Ovary (tissue), 3 donors: ENCODE measurements around the gene SLIT1.

Source experiments
- CTCF ChIP-seq, 3 donors: fragments of 450-650 bp in 2 of 3; fragments of 200-600 bp in 1 of 3; IDR thresholded peaks; one replicate each; pipeline versions ENCODE4 v1.5.1 to v1.8.0; 2016 to 2022; ENCODE audit warnings: antibody characterized with exemption in 3 of 3, mild to moderate bottlenecking in 1 of 3
- EP300 ChIP-seq: sonication (generic); formaldehyde crosslinking; IDR thresholded peaks from one replicate; pipeline ENCODE4 v1.6.1; 2017; ENCODE audit warnings: antibody characterized with exemption
- donor health status: DM: no; HTN: no; CAD: no.

GRCh38 chr10:97089209-97089870 is 96.4 kb downstream of the SLIT1 start:
- TF ChIP-seq EP300: no peak
- TF ChIP-seq CTCF (IDR thresholded peaks at IDR 0.05): no peak
